ENCODE measurements around the gene CDC42BPA.

CDC42BPA gene

GRCh38 chr1:227265891-227266290, 52.4 kb downstream of the CDC42BPA start:
- Histone ChIP-seq H4K20me1 (ENCODE audit: insufficient read depth, low read length) (no peaks in the 10 kb centered on the region), H2AFZ (ENCODE audit: low read depth, low read length) (no peak overlapping the region), H3K9ac (ENCODE audit: low read depth, low read length) (no peak overlapping the region), H3K27ac (ENCODE audit: low read length) (no peak overlapping the region), H3K36me3 (ENCODE audit: insufficient read depth, low read length) (no peaks in the 10 kb centered on the region), H3K4me1 (ENCODE audit: insufficient read depth, low read length) (no peaks in the 10 kb centered on the region), H3K4me2 (ENCODE audit: insufficient read depth, low read length) (no peak overlapping the region), H3K9me3 (ENCODE audit: insufficient read depth, low read length, severe bottlenecking) (no peaks in the 10 kb centered on the region), H3K79me2 (ENCODE audit: insufficient read depth, low read length) (no peaks in the 10 kb centered on the region), H3K4me3 (ENCODE audit: low read depth in 1 of 2, low read length in 2 of 2) (no peak overlapping the region), H3K27me3 (ENCODE audit: insufficient read depth, low read length, poor library complexity) (no peaks in the 10 kb centered on the region)
- TF ChIP-seq EZH2 (IDR thresholded peaks at IDR 0.05; ENCODE audit: borderline replicate concordance, low read depth, low read length, severe bottlenecking): no peak
- TF ChIP-seq CTCF (IDR thresholded peaks at IDR 0.05; ENCODE audit: borderline replicate concordance, extremely low read depth, low read length, poor library complexity, severe bottlenecking): no peak
- ATAC-seq (ENCODE audit: insufficient read depth, low read depth): no peak
- DNase-seq: no peak

- Histone ChIP-seq H3K79me2 (ENCODE audit: insufficient read depth, low read length) (no peaks in the 10 kb centered on the region), H3K4me1 (ENCODE audit: insufficient read depth, low read length) (no peaks in the 10 kb centered on the region), H3K27me3 (ENCODE audit: insufficient read depth, low read length, poor library complexity) (peaks cover 3% of the 10 kb centered on the region), H3K9ac (ENCODE audit: low read depth, low read length) (no peak overlapping the region), H4K20me1 (ENCODE audit: insufficient read depth, low read length) (no peaks in the 10 kb centered on the region), H3K27ac (ENCODE audit: low read length) (no peak overlapping the region), H3K9me3 (ENCODE audit: insufficient read depth, low read length, severe bottlenecking) (no peaks in the 10 kb centered on the region), H3K36me3 (ENCODE audit: insufficient read depth, low read length) (no peaks in the 10 kb centered on the region), H3K4me2 (ENCODE audit: insufficient read depth, low read length) (no peak overlapping the region), H2AFZ (ENCODE audit: low read depth, low read length) (no peak overlapping the region), H3K4me3 (ENCODE audit: low read depth in 1 of 2, low read length in 2 of 2) (no peak overlapping the region)
- ATAC-seq (ENCODE audit: insufficient read depth, low read depth): no peak
- TF ChIP-seq CTCF (IDR thresholded peaks at IDR 0.05; ENCODE audit: borderline replicate concordance, extremely low read depth, low read length, poor library complexity, severe bottlenecking) (no peak), EZH2 (IDR thresholded peaks at IDR 0.05; ENCODE audit: borderline replicate concordance, low read depth, low read length, severe bottlenecking) (no peak)
- no peak for DNase-seq
These were observed 54.4 kb downstream of the CDC42BPA start for GRCh38 chr1:227263869-227264268.

- H3K9me3 ChIP-seq (ENCODE audit: insufficient read depth, low read length, severe bottlenecking): no peaks in the 10 kb centered on the region
- H4K20me1 ChIP-seq (ENCODE audit: insufficient read depth, low read length): no peaks in the 10 kb centered on the region
- peaks cover 3% of the 10 kb centered on the region for H3K27me3 ChIP-seq (ENCODE audit: insufficient read depth, low read length, poor library complexity)
- no peak overlapping the region for H3K27ac ChIP-seq (ENCODE audit: low read length)
- DNase-seq: no peak
- H2AFZ ChIP-seq (ENCODE audit: low read depth, low read length): no peak overlapping the region
- H3K4me1 ChIP-seq (ENCODE audit: insufficient read depth, low read length): no peaks in the 10 kb centered on the region
- H3K4me2 ChIP-seq (ENCODE audit: insufficient read depth, low read length): no peak overlapping the region
- no peaks in the 10 kb centered on the region for H3K79me2 ChIP-seq (ENCODE audit: insufficient read depth, low read length)
- H3K36me3 ChIP-seq (ENCODE audit: insufficient read depth, low read length): no peaks in the 10 kb centered on the region
- ATAC-seq (ENCODE audit: insufficient read depth, low read depth): no peak
- TF ChIP-seq EZH2 (IDR thresholded peaks at IDR 0.05; ENCODE audit: borderline replicate concordance, low read depth, low read length, severe bottlenecking) (no peak), CTCF (IDR thresholded peaks at IDR 0.05; ENCODE audit: borderline replicate concordance, extremely low read depth, low read length, poor library complexity, severe bottlenecking) (no peak)
- H3K9ac ChIP-seq (ENCODE audit: low read depth, low read length): no peak overlapping the region
- H3K4me3 ChIP-seq (ENCODE audit: low read depth in 1 of 2, low read length in 2 of 2): no peak overlapping the region
These were observed 56.8 kb downstream of the CDC42BPA start for GRCh38 chr1:227261501-227261900.

GRCh38 chr1:227260433-227260832, 57.9 kb downstream of the CDC42BPA start:
- H3K9ac ChIP-seq (ENCODE audit: low read depth, low read length): no peak overlapping the region
- ATAC-seq (ENCODE audit: insufficient read depth, low read depth): no peak
- no peak overlapping the region for H2AFZ ChIP-seq (ENCODE audit: low read depth, low read length)
- DNase-seq: no peak
- H3K4me2 ChIP-seq (ENCODE audit: insufficient read depth, low read length): no peak overlapping the region
- peaks cover 3% of the 10 kb centered on the region for H3K27me3 ChIP-seq (ENCODE audit: insufficient read depth, low read length, poor library complexity)
- H3K27ac ChIP-seq (ENCODE audit: low read length): no peak overlapping the region
- no peaks in the 10 kb centered on the region for H3K9me3 ChIP-seq (ENCODE audit: insufficient read depth, low read length, severe bottlenecking)
- TF ChIP-seq CTCF (IDR thresholded peaks at IDR 0.05; ENCODE audit: borderline replicate concordance, extremely low read depth, low read length, poor library complexity, severe bottlenecking): no peak
- TF ChIP-seq EZH2 (IDR thresholded peaks at IDR 0.05; ENCODE audit: borderline replicate concordance, low read depth, low read length, severe bottlenecking): no peak
- no peaks in the 10 kb centered on the region for H3K36me3 ChIP-seq (ENCODE audit: insufficient read depth, low read length)
- no peak overlapping the region for H3K4me3 ChIP-seq (ENCODE audit: low read depth in 1 of 2, low read length in 2 of 2)
- no peaks in the 10 kb centered on the region for H3K4me1 ChIP-seq (ENCODE audit: insufficient read depth, low read length)
- H3K79me2 ChIP-seq (ENCODE audit: insufficient read depth, low read length): no peaks in the 10 kb centered on the region
- no peaks in the 10 kb centered on the region for H4K20me1 ChIP-seq (ENCODE audit: insufficient read depth, low read length)
